GM10847 (cell line): ENCODE data around the gene LSP1.
A peak's percentile ranks its signal among the peaks of the same experiment; 100 is the strongest.

ENCODE experiments used
- POLR2A ChIP-seq: IDR thresholded peaks from 2 replicates; pipeline ENCODE4 v1.6.1; 2011; ENCODE audit not compliant: insufficient read length; ENCODE audit errors: extremely low read depth

LSP1 gene

DNA sequence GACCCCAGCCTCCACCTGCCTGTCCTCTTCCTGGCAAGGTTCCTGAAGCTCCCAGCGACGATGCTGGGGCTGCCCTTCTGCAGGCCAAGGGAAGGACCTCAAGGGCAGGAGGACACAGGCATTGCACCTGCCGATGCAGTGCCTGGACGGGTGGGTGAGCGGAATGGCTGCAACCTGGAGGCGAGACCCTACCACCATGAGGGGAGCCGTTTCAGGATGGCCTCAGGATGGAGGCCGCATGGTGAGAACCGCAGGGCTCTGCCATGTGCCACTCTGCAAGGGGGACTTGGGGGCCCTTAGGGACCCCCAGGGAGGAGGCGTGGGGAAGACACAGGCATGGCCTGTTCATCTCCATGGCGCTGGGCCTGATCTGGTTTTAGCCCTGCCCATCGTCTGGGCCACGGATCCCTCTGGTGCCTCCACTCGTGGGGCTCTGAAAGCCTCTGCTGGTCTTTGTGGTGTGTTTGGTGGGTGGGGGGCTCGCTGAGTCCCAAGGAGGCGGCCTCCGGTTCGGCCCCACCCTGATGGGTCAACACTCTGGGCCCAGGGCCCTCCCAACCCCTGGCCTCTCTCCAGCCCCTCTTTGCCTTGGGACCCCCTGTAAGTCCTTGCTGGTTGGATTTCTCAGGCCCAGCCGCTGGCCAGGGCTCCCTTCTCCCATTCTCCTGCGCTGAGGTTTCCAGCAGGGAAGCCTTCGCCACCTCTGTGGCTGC, 1.3 kb upstream of the LSP1 start:
- TF ChIP-seq POLR2A = no peak

DNA sequence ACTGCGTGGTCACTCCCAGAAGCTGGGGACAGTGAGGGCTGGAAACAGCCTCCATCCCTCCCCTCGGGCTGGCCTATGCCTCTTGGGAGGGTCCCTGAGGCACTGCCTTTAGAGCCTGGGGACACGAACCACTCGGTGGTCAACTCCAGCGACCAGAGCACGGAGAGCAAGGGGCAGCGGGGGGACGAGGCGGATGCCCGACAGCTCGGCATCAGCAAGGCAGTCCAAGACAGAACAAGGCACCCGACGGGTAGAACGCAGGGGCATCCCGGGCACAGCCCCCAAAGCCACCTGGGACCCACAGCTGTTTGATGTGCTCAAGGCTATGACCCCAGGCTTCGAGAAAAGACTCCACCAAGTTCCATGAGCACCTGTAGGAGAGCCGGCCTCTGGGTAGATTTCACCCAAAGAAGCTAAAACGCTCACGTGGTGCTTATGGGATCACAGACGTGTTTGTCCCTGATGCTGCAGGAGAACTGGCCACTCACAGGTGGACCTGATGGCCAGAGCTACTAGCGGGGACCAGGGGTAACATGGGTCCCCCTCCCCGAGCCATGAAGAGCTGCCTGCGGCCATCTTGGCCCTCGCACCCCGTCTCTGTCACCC, 510 bp upstream of the LSP1 start:
- no peak for TF ChIP-seq POLR2A

DNA sequence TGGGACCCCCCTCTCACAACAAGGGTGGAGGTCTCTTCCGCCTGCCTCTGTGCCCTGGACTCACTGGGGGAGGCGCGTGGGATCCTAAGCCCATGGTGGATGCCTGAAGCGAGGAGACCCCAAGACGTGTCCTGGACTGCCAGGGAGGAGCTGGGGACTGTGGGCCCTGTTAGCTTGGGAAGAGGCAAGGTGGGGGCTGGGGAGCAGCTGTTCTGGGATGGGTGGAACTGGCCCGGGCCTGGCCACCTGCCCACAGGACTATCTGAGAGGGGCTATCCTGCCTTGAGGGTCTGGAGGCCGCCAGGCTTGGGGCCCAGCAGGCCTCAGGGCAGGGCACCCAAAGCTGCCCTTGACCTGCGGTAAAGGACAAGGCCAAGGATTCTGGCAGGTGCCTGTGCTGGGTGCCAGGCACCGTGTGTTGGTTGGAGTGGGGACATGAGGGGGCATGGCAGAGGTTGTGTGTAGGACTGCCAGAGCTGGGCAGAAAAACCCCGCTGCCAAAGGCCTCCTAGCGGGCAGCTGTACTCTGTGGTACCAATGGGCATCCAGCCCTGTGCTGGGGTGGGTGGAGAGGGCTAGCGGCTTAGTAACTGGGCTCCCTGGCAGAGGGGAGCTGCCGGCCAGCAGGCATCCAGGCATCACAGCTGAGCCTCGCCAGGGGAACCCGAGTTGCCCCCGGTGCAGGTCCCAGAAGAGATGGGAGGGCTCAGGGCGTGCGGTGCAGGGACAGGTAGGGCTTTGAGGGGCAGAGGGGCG, 670 bp downstream of the LSP1 start:
- TF ChIP-seq POLR2A = no peak

GRCh38 chr11:1854132-1854948, 1.5 kb downstream of the LSP1 start:
- peak; percentile 9 for TF ChIP-seq POLR2A

- TF ChIP-seq POLR2A = no peak
Measured at GRCh38 chr11:1854949-1855885, 2.3 kb downstream of the LSP1 start.

GRCh38 chr11:1855886-1856265, 3.0 kb downstream of the LSP1 start:
- TF ChIP-seq POLR2A = no peak

GRCh38 chr11:1856306-1857005, 3.6 kb downstream of the LSP1 start:
- no peak for TF ChIP-seq POLR2A

DNA sequence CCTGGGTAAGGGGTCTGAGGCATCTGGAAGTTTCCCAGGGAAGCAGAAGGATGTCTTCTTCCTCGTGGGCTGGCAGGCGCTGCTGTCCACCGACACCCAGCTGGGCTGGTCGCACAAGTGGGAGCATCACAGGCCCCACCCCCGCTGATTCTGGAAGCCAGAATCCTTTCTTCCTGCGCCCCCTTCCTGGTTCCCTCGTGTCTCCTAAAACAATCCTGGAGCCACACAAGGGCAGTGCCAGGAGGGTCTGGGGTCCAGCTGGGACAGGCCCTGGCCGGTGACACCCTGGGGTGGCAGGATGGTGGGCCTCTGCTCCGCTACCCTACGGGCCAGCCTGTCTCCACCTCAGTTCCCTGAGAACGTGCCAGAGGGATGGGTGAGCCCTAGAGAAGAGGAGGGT, 4.2 kb downstream of the LSP1 start:
- no peak for TF ChIP-seq POLR2A

DNA sequence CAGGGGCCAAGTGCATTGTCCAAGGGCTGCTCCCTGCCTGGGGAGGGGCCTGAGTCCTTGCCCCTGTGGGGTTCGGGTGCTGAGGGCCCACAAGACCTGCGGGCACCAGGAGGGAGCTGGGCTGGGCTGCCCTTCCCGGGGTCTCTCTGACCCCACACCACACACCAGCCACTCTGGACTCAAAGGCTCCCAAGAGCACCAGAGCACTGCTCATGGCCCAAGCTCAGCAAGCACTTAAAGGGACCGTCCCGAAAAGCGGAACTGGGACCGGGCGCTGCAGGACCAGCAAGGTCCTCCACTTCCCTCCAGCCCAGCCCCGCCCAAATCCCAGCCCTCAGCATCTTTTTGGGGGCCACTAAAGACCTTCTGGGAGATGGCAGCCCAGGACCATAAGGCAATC, 5.3 kb downstream of the LSP1 start:
- TF ChIP-seq POLR2A = no peak

GRCh38 chr11:1858576-1858975, 5.7 kb downstream of the LSP1 start:
- no peak for TF ChIP-seq POLR2A

GRCh38 chr11:1859004-1859403, 6.1 kb downstream of the LSP1 start:
- TF ChIP-seq POLR2A = no peak

DNA sequence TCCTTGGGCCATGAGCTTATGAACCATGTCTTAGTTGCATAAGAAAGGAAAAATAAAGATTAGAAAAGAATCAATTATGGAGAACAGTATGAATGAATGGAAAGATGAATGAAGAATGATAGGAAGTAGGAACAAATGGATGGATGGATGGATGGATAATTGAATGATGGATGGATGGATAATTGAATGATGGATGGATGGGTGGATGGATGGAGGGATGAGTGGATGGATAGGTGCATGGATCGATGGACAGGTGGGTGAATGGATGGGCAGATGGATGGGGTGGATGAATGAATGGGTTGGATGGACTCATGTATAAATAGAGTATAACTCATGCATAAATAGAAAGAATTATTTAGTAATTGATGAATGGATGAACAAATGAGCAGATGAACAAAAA, 7.2 kb downstream of the LSP1 start:
- no peak for TF ChIP-seq POLR2A

DNA sequence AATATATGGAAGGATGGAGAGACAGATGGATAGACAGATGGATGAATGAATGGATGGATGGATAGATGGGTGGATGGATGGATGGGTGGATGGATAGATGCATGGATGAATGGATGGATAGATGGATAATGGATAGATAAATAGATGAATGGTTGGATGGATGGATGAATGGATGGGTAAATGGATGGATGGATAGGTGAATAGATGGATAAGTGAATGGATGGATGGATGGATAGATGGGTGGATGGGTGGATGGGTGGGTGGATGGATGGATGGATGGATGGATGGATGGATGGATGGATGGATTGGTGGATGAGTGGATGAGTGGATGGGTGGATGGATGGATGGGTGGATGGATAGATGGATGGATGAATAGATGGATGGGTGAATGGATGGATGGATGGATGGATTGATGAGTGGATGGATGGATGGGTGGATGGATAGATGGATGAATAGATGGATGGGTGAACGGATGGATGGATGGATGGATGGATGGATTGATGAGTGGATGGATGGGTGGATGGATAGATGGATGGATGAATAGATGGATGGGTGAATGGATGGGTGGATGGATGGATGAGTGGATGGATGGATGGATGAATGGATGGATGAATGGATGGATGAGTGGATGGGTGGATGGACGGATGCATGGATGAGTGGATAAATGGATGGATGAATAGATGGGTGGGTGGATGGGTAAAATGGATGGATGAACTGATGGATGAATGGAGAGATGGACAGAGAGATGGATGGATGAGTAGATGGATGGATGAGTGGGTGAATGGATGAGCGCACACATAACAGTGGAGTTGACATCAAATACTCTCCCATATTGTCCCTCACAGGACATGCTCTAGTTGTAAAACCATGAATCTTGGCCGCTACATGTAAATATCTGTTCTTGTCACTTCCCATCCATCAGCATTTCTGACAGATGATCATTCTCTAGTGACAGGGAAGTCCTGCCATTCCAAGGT, 8.8 kb downstream of the LSP1 start:
- no peak for TF ChIP-seq POLR2A
